T1000 (cell line): ENCODE measurements around the gene MCM5.
A peak's percentile ranks its signal among the peaks of the same experiment; 100 is the strongest.
"Not testable (repeated sequence)": the region's sequence is repeated elsewhere in the genome, so short reads cannot be mapped to it uniquely, and the experiment has no call there.

Experiments
- DNase-seq: peaks from one replicate; lab custom pipeline; 2025; ENCODE audit warnings: mixed read lengths; lab: John Stamatoyannopoulos, UW

MCM5 gene

GRCh38 chr22:35399678-35400500 lies at the start of gene MCM5:
MCM5 (plus strand) TSS chr22:35400140; CDS start chr22:35400439, 299 bp downstream.
- DNase-seq = peak; percentile 90

GRCh38 chr22:35350539-35351503 lies 49.1 kb upstream of the MCM5 start:
- peak; percentile 88 for DNase-seq

- no peak for DNase-seq
Measured at GRCh38 chr22:35352214-35353111, 47.5 kb upstream of the MCM5 start.

GRCh38 chr22:35353318-35353717 lies 46.6 kb upstream of the MCM5 start:
- no peak for DNase-seq

- no peak for DNase-seq
Measured at GRCh38 chr22:35354068-35354467, 45.9 kb upstream of the MCM5 start.

- DNase-seq = peak; percentile 26
Measured at GRCh38 chr22:35357883-35358621, 41.9 kb upstream of the MCM5 start.

- no peak for DNase-seq
Measured at GRCh38 chr22:35359380-35360065, 40.4 kb upstream of the MCM5 start.

GRCh38 chr22:35361001-35361558 lies 38.9 kb upstream of the MCM5 start:
- DNase-seq = no peak

- DNase-seq = no peak
Measured at GRCh38 chr22:35363566-35364086, 36.3 kb upstream of the MCM5 start.

GRCh38 chr22:35364230-35364629 lies 35.7 kb upstream of the MCM5 start:
- DNase-seq = not testable (repeated sequence)

- DNase-seq = no peak
Measured at GRCh38 chr22:35367331-35367886, 32.5 kb upstream of the MCM5 start.

GRCh38 chr22:35368386-35368785 lies 31.6 kb upstream of the MCM5 start:
- DNase-seq = no peak

- no peak for DNase-seq
Measured at GRCh38 chr22:35369996-35370395, 29.9 kb upstream of the MCM5 start.

- no peak for DNase-seq
Measured at GRCh38 chr22:35373781-35374180, 26.2 kb upstream of the MCM5 start.

GRCh38 chr22:35375031-35375430 lies 24.9 kb upstream of the MCM5 start:
- DNase-seq = no peak

GRCh38 chr22:35375526-35375925 lies 24.4 kb upstream of the MCM5 start:
- DNase-seq = no peak

- DNase-seq = peak; percentile 81
Measured at GRCh38 chr22:35376728-35377472, 23.0 kb upstream of the MCM5 start.

- DNase-seq = no peak
Measured at GRCh38 chr22:35377735-35378134, 22.2 kb upstream of the MCM5 start.

GRCh38 chr22:35378621-35379020 lies 21.3 kb upstream of the MCM5 start:
- no peak for DNase-seq
